MM.1S (cell line): Measurements from ENCODE around the gene LMNB1.

Experiments used
- CTCF ChIP-seq: fragments of 300-600 bp; sonication (generic); IDR thresholded peaks from 2 replicates; pipeline ENCODE4 v1.5.1; 2016; ENCODE audit warnings: antibody characterized with exemption, low read length, mixed read lengths
- EZH2 ChIP-seq: fragments of 300-600 bp; sonication (generic); optimal IDR thresholded peaks from 2 replicates; pipeline ENCODE3; 2017; ENCODE audit warnings: low read depth, mild to moderate bottlenecking, antibody characterized with exemption, low read length, mixed read lengths

- TF ChIP-seq CTCF: peak; percentile 32
- TF ChIP-seq EZH2: no peak
Measured at GRCh38 chr5:126808521-126808988, 31.6 kb downstream of the LMNB1 start.
